Vagina (tissue), 2 donors: Measurements from ENCODE around the gene ZNF454.

Experiments used
- POLR2A ChIP-seq, 2 donors: fragments of 450-650 bp; IDR thresholded peaks; one replicate each; pipeline ENCODE4 v1.6.1; 2017; ENCODE audit warnings: antibody characterized with exemption in 2 of 2, mild to moderate bottlenecking in 2 of 2, moderate library complexity in 2 of 2
- POLR2AphosphoS5 ChIP-seq, 2 donors: sonication (generic); formaldehyde crosslinking; IDR thresholded peaks; one replicate each; pipeline ENCODE4 v1.9.0; 2017; ENCODE audit warnings: antibody characterized with exemption in 2 of 2, mild to moderate bottlenecking in 2 of 2, low read depth in 1 of 2; ENCODE audit not compliant: insufficient read depth in 1 of 2
- TF ChIP-seq, protein P1 (sequence below), 3 experiments: fragments of 450-650 bp in 2 of 3; fragments of 200-600 bp in 1 of 3; sonication (generic) in 1 of 3; IDR thresholded peaks; one replicate each; pipeline ENCODE4 v1.5.1; 2017 to 2019; ENCODE audit warnings: antibody characterized with exemption in 3 of 3, mild to moderate bottlenecking in 2 of 3, moderate library complexity in 2 of 3

GRCh38 chr5:179006564-179006963, 65.6 kb downstream of the ZNF454 start:
- TF ChIP-seq, protein P1, sequence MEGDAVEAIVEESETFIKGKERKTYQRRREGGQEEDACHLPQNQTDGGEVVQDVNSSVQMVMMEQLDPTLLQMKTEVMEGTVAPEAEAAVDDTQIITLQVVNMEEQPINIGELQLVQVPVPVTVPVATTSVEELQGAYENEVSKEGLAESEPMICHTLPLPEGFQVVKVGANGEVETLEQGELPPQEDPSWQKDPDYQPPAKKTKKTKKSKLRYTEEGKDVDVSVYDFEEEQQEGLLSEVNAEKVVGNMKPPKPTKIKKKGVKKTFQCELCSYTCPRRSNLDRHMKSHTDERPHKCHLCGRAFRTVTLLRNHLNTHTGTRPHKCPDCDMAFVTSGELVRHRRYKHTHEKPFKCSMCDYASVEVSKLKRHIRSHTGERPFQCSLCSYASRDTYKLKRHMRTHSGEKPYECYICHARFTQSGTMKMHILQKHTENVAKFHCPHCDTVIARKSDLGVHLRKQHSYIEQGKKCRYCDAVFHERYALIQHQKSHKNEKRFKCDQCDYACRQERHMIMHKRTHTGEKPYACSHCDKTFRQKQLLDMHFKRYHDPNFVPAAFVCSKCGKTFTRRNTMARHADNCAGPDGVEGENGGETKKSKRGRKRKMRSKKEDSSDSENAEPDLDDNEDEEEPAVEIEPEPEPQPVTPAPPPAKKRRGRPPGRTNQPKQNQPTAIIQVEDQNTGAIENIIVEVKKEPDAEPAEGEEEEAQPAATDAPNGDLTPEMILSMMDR (IDR thresholded peaks at IDR 0.05), result no peak
- TF ChIP-seq POLR2AphosphoS5 (IDR thresholded peaks at IDR 0.05; ENCODE audit: insufficient read depth in 1 of 2, low read depth in 1 of 2) (no peak), POLR2A (IDR thresholded peaks at IDR 0.05) (no peak)
